NCI-H82 (cell line): Measurements from ENCODE around the gene PTDSS2.
A peak's percentile ranks its signal among the peaks of the same experiment; 100 is the strongest.
"Not testable (repeated sequence)": the region's sequence is repeated elsewhere in the genome, so short reads cannot be mapped to it uniquely, and the experiment has no call there.

ENCODE experiments used
- DNase-seq: peaks from one replicate; lab custom pipeline; 2025; lab: John Stamatoyannopoulos, UW

The PTDSS2 gene

DNA sequence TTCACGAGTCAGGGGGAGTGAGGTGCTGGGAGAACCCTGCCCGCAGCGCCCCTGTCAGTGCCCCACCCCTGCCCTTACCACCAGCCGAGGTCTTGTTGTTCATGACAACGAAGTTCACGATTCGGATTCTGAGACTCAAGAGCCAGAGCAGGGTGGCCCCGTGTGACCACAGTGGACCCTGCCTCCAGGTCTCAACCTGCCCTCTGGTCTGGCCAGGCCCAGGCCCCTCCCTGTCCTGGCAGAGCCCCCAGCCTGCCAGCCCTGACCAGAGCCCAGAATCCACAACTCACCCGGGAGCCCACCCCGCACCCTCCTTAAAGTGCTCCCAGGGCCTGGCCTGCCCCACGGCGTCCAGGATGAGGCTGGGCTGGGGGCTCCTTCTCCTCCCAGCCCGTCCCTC lies 18.2 kb upstream of the PTDSS2 start:
- no peak for DNase-seq

DNA sequence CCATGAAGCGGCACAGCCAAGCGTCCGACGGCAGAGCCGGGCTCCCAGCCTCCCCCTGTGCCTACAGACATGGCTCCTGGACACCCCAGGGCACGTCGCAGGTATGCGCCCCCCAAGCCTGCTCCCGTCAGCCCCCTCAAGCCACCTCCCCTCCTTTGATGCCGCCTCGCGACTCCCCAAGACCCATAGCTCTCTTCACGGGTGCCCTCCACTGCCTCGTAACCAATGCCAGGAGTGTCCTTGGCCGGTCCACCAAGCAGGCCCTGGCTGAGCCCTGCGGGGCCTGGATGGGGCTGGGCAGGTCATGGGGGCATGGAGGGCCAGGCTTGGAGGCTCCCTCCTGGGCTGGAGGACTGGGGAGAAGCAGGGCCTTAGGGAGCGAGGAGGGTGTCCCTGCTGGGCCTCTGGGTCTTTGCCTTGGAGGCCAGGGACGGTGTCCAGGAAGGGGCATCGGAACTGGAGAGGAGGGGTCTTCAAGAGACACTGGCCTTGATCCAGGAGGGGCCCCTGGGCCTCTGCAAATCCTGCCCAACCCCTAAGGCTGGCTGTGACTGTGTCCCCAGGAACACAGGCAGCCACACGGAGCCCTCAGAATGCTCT lies 17.5 kb upstream of the PTDSS2 start:
- DNase-seq: no peak

DNA sequence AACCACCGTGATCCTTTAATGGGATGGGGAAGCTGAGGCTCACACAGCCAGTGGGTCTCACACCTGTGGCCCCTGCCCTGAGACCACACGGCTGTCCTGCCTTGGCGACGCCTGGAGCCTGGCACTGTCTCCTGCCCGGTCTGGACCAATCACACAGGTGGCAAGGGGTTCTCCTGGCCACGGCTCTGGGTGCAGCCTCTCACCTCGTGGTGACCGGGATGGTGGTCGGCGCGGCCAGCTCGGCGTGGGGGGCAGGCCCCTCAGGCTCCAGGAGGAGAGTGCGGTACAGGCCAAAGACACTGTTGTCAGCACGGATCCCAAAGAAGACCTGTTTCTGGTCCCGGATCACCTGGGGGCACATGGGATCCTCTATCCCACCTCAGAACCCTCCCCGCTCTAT lies 17.0 kb upstream of the PTDSS2 start:
- no peak for DNase-seq

DNA sequence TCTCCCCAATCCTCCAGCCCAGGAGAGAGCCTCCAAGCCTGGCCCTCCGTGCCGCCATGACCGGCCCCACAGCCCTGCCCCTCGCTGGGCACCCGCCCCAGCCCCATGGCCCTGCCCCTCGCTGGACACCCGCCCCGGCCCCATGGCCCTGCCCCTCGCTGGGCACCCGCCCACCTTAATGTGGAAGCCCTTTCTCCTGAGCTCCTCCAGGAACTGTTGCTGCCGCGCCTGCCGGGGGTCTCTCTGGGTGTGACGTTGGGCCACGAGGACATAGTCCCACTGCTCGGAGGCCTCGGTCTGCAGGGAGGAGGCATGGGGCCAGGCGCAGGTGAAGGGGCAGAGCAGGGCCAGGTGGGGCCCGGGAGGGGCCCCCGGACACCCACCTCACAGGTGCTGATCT lies 16.4 kb upstream of the PTDSS2 start:
- DNase-seq: no peak

DNA sequence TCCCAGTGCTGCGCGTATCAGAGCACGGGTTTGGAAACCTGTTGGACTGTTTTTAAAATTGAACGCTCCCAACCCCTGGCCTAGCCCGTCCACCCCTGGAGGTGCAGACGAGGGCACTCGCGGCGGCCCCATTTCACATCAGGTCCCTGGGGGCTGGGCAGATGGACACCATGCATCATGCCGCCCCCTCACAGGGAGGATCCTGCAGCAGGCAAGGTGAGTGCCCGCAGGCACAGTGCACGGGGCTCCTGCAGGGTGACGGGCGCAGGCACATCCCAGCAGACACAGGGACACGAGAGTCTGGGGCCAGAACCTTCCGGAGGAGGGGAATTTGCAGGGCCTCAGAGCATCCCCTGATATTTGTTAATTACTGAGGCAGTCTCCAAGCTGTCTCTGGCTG lies 15.6 kb upstream of the PTDSS2 start:
- no peak for DNase-seq

DNA sequence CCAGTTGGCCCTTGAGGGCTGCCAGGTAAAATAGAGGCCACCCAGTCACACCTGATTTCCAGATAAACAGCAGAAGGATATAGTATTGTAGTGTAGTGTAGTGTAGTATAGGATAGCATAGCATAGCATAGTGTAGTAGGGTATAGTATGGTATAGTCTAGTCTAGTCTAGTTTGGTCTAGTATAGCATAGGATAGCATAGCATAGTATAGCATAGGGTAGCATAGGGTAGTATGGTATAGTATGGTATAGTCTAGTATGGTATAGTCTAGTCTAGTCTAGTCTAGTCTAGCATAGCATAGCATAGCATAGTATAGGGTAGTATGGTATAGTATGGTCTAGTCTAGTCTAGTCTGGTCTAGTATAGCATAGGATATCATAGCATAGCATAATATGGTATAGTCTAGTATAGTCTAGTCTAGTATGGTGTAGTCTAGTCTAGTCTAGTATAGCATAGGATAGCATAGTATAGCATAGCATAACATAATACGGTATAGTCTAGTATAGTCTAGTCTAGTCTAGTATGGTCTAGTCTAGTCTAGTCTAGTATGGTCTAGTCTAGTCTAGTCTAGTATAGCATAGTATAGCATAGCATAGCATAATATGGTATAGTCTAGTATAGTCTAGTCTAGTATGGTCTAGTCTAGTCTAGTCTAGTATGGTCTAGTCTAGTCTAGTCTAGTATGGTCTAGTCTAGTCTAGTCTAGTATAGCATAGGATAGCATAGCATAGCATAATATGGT lies 14.9 kb upstream of the PTDSS2 start:
- DNase-seq: not testable (repeated sequence)

DNA sequence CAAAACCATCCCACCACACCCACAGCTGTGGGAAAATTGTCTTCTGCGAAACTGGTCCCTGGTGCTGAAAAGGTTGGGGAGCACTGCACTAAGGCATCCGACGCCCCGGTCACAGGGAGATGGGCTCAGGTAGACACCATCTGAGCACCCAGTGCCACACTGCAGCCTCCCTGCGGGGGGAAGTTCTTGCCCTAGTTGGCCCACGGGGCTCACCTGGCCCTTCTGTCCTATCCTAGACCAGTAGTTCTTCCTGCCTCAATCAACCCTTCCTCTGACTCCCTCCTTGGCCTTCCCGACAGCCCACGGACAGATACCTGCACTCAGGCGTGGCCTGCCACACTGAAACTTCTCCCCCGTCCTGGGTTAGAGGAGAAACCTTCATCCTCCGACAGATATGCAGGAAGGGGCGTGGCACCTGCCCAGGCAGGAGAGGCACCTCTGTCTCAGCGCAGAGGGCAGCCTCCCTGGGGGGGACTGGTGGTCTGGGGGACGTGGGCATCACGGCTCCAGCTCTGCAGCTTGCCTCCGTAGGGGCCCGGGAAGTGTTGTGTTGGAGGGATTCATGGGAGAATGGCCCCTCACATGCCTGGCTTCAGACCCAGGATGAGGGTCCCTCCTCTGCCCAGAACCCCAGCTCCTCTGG lies 12.7 kb upstream of the PTDSS2 start:
- no peak for DNase-seq

DNA sequence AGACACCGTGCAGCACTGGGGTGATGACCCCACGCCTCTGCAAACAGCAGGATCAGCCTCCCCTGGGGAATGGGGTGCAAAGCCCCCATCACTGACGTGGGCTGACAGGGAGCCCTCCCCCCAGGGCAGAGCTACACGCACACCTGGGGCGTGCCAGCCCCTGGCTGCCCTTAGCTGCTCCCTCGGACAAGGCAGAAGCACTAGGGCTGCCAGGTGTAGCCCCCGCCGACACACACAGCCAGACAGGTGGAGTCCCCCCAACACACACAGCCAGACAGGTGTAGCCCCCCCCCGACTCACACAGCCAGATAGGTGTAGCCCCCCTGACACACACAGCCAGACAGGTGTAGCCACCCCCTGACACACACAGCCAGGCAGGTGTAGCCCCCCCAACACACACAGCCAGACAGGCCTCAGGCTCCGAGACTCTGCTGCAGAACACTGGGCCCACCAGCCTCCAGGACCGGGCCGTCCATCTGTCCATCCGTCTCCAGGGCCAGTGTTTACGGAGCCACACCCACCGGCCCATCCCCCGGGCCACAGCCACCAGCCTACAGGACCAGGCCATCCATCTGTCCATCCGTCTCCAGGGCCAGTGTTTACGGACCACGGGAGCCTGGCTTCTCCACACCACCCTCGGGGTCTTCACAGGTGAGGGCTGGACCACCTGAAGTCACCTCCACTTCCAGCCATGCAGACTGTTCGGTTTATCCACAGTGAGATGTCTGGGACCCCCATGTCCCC lies 11.8 kb upstream of the PTDSS2 start:
- DNase-seq: no peak

DNA sequence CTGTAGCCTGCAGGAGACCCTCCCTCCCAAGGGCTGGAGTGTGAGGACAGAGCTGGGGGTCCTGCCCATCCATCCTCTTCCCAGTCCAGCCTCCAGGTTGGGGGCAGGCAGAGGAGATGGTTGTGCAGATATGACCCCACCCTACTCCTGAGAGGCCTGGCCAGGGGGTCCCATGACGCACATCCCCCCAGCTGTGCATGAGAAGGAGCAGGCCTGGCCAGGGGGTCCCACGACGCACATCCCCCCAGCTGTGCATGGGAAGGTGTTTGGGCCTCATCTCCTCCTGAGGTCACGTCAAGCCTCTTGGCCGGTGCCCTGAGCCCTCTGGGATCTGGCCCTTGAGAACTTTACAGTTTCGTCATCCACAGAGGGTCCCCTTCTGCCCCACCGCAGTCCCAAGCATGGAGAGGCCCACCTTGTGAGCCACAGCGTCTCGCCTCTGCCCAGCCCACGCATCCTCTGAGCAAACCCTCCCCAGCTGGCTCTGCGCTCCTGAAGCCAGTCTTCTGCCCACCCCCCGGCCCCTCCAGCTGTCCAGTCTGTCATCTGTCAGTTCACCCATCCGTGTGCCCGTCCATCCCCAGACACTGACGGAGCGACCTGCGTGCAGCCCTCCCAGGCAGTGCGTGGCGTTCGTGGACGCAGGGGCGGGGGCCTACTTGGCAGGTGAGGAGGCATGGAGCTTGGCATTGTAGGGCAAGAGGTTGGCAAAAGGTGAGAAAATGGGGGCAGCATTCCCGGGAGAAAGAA lies 10.6 kb upstream of the PTDSS2 start:
- no peak for DNase-seq

DNA sequence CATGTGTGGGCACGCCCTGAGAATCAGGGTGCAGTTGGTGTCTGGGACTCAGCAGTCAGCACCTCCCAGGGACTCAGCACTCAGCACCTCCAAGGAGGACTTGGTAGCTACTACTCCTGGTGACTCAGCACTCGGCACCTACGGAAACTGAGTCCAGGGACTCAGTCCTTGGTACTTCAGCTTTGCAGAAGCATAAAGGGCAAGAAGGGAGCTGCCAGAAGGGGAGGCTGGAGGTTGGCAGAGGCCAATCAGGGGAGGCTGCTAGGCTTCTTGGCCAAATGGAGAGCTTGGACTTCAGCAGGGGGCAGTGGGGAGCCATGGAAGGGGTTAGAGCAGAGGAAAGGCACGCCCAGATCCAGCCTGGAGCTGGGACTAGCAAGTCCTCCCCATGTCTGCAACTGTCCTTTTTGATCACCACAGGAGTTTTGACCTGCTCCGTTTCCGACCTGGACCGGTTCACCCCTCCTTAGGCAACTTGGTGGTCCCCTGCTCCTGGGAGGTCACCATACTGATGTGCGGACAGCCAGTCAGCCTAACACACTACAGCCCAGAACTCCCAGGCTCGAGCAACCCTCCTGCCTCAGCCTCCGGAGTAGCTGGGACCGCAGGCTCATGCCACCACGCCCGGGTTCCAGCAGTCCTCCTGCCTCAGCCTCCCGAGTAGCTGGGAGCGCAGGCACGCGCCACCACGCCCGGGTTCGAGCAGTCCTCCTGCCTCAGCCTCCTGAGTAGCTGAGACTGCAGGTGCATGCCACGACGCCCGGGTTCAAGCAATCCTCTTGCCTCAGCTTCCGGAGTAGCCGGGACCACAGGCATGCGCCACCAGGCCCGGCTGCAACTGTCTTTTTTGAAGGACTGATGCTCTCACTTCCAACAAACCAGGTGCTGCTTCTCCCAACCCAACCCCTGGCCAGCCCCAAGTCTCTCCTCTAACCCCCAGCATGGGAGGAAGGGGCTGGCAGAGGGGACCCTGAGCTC lies 9.7 kb upstream of the PTDSS2 start:
- peak; percentile 21 for DNase-seq

DNA sequence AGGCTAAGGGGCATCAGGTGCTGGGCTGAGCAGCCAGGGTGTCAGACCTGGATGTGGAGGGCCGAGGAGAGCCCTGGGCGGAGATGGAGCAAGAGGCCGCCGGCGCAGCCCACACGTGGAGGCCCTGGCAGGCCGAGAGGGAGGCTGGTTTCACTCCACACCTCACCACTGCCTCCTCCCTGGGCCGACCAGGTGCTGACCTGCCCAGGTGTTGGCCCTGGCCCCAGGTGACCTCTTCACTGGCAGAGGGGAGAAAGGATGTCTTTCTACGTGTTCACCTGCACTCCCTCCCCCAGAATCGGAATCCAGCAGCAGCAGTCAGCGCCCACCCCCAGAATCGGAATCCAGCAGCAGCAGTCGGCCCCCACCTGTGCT lies 9.0 kb upstream of the PTDSS2 start:
- no peak for DNase-seq

DNA sequence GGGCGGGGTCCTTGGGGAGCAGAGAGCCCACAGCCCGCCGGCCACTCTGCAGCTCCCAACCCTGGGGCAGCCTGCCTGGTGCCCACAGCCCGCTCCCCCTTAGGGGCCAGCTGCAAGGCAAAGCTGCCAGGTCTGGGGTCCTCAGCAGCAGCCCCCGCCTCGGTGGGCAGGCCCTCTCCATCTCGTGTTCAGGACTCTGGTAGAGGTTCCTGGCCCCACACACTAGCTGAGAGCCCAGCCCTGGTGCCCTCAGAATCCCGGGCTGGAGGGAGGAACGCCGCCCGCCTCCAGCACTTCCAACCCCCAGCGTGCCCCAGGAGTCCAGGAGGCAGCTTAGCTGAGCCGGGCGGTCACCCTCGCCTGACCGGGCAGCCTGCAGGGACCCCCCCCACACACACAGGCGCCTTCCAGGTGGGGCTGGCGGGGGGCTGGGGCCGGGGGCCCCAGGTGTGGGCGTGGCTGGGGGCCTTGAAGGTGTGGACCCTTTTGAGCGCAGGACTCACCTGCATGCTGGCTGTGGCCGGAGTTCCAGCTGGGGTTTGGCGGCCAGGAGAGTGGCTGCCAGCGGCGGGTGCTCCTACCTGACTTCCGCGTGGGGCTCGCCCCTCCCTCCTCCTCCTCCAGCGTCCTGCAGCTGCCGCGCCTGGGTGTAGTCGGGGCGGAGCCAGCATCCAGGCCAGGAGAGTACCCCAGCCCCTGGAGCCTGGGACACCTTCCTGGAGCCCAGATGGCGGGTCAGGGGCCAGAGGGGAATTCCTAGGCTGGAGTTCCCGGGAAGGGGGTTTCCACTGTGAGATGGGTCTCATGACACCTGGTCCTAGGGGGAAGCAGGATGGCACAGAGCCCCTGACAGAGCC lies 8.4 kb upstream of the PTDSS2 start, which contains the start of gene ANO9:
Gene ANO9, minus strand, starts transcription at position 594 of the 857 bp plus-strand sequence. Its CDS starts 85 bp downstream, at position 509.
- peak; percentile 27 for DNase-seq

DNA sequence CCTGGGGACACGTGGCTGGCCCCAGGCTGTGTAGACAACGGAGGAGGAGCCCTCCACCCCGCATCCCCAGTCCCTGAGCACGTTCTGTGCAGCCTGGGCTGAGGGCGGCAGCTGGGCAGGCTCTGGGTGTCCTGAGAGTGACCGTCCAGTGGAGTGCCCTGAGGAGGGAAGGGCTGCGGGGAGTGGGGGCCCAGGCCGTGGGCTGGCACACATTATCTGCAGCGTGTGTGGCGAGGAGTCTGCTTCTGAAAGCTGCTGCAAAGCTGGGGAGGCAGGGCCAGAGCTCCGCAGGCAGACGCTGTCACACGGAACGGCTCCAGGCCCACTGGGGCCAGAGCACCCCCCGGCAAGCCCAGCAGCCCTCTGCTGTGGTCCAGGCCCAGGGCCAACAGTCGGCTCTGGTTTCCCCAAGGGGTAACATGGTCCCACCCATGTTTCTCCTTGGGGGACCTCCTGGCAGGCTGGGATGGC lies 7.4 kb upstream of the PTDSS2 start:
- DNase-seq: no peak

DNA sequence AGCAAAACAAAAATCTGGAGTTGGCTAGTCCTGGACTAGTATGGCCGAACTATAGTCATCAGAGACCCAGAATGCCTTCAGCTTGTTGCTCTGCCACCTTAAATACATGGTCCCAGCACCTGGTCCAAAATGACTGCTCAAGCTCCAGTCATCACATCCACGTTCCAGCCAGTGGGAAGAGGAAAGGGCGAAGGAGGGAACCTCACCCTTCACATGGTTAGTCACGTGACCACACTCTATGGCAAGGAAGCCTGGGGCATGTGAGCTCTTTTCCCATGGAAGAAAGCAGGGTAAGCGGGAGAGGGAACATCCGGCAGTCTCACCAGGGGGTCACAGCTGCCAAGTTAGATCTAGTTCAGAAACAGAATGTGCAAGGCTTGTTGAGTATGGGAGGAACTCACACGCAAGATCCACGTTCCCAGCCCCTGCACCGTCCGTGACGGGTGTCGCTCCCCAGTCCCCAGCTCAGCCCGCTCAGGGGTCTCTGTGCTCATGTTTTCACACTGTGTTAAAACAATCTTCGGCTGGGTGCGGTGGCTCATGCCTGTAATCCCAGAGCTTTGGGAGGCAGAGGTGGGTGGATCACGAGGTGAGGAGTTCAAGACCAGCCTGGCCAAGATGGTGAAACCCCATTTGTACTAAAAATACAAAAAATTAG lies 6.4 kb upstream of the PTDSS2 start:
- DNase-seq: peak; percentile 25

DNA sequence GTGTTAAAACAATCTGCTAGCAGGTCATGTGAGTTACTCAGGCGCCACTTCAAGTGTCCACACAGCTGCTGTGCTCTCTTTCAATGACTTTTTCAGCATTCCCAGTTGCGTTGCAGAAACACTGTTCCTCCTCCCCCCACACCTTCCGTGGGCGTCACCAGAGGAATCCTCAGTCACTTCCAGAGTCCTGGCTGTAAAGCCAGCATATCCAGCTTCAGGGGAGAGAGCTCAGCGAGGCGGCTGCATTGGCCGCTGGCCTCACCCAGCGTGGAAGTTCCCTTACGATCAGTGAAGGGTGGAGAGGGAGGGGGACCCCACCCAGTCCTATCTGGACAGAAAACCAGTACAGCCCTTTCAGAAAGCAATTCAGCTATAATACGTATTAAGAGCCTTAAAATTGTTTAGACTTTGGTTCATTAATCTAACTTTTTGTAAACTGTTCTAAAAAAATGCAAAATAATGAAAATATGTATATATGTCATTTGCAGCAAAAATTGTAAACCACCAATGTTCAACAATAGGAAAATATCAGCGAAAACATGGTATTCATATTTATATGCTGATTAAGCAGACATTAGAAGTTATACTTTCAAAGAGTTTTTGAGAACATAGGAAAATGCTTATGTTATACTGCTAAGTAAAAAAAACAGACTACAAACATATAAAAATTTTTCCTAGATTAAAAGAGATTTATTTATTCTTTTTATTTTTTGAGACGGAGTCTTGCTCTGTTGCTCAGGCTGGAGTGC lies 5.5 kb upstream of the PTDSS2 start:
- peak; percentile 15 for DNase-seq

DNA sequence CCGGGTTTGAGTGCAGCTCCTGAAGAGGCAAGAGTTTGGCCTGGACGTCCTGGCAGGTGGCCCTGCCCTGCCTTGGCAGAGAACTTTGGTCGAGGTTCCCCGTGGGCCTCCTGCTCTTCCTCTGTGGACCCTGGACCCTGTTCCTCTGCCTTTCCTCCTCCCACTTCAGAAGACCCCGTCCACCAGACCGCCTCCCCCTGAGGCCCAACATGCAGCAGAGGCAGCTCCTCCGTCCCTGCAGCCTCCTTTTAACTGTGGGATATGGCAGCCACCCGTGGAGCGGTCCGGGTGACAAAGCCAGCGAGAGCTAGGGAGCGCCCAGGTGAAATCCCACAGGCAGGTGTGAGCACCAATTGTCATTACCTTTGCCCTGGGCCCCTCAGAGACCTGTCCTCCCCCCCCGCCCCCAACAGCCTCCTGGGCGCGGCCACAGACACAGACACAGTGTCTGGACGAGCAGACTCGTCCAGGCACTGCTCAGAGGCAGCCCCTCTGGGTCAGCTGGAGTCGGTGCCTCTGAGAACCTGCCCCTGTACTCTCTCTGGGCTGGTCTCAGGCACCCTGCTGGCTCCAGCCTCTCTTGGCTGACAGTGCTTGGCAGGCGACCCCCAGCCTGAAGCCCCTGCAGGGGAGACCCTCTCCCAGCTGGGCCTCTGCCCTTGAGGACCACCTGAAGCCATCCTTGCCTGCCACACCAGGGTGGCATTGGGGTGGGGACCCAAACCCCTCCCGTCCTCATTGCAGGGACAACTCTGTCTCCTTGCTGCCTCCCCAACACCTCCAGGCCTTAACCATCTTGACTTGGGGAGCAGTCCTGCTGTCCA lies 4.1 kb upstream of the PTDSS2 start:
- DNase-seq: no peak

DNA sequence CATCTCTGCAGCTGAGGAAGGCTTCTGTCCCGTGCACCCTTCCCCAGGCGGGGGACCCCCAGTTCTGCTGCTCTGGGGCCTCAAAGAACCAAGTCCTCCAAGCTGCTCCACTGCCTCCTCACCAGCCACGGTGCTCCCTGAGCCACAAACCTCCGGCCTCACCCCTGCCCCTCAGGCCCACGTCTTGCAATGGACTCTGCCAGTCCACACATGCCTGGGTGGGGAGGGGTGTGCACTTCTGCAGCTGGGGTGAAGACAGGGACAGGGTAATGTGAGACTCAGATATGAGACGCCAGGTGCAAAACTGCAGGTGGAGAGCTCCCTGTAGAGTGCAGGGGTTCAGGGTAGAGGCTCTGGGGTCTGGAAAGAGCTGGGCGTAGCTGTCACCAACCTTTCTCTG lies 3.2 kb upstream of the PTDSS2 start:
- DNase-seq: no peak
